B cell (primary cell): ENCODE data around the gene KMT2C. TPM values are rescaled to one million over a fixed set of nuclear protein-coding genes. Genes with fewer than 3 reads are reported as not detected.
"Not testable (repeated sequence)": the region's sequence is repeated elsewhere in the genome, so short reads cannot be mapped to it uniquely, and the experiment has no call there.

Experiments
- ATAC-seq: fragments of 200-7000 bp; cut with Tn5 transposase; one replicate; pipeline ENCODE4 v1.10.0; 2021; ENCODE audit warnings: low read depth, mild to moderate bottlenecking, moderate number of reproducible peaks, moderate library complexity
- CTCF ChIA-PET: fragments of 350-600 bp; sonication (Branson Sonifier 250); formaldehyde crosslinking; loops from one replicate; lab custom pipeline; 2021; ENCODE audit warnings: antibody characterized with exemption, inconsistent platforms; lab: Charles Lee
- POLR2A ChIA-PET: fragments of 350-600 bp; sonication (Branson Sonifier 250); formaldehyde crosslinking; loops from one replicate; lab custom pipeline; 2021; ENCODE audit warnings: antibody characterized with exemption; lab: Charles Lee
- DNase-seq: peaks from one replicate; pipeline ENCODE4 v3.0.0; 2013
- H2AFZ ChIP-seq: 2 replicates; pipeline ENCODE4 v1.6.1; 2012; ENCODE audit warnings: mild to moderate bottlenecking, low read depth, low read length; ENCODE audit not compliant: insufficient read depth, poor library complexity, severe bottlenecking
- H3K27ac ChIP-seq, 2 donors: 1 replicate in 1 of 2; 2 replicates in 1 of 2; pipeline ENCODE4 v1.5.1; 2012 to 2013; ENCODE audit warnings: low read length in 2 of 2, mild to moderate bottlenecking in 2 of 2, moderate library complexity in 1 of 2
- H3K27me3 ChIP-seq, 4 experiments: fragments of 200-600 bp in 1 of 4; sonication (generic) in 1 of 4; replicated peaks in 1 of 4; 1 replicate in 2 of 4; 2 replicates in 2 of 4; pipeline versions ENCODE4 v1.6.1 to v1.7.0; 2013 to 2016; ENCODE audit warnings: low read length in 3 of 4, mild to moderate bottlenecking in 2 of 4, mixed read lengths in 1 of 4, moderate library complexity in 1 of 4; ENCODE audit not compliant: insufficient read depth in 4 of 4, control insufficient read depth in 3 of 4; ENCODE audit errors: control extremely low read depth in 1 of 4
- H3K36me3 ChIP-seq, 2 experiments: replicated peaks in 1 of 2; 1 replicate in 1 of 2; 2 replicates in 1 of 2; pipeline versions ENCODE4 v1.6.1 to v1.7.1; 2013; ENCODE audit warnings: low read length in 1 of 2; ENCODE audit not compliant: insufficient read depth in 2 of 2, control insufficient read depth in 1 of 2; ENCODE audit errors: control extremely low read depth in 1 of 2, extremely low read depth in 1 of 2
- H3K4me1 ChIP-seq, 2 donors: fragments of 200-600 bp in 1 of 2; sonication (generic) in 1 of 2; 1 replicate in 1 of 2; 2 replicates in 1 of 2; pipeline versions ENCODE4 v1.5.1 to v1.6.1; 2013 to 2017; ENCODE audit warnings: low read length in 2 of 2; ENCODE audit not compliant: control insufficient read depth in 2 of 2, insufficient read depth in 2 of 2
- H3K4me2 ChIP-seq: replicated peaks from 2 replicates; pipeline ENCODE3; 2012; ENCODE audit warnings: mild to moderate bottlenecking, low read depth, low read length; ENCODE audit not compliant: poor library complexity, severe bottlenecking
- H3K4me3 ChIP-seq, 5 experiments: fragments of 200-600 bp in 1 of 5; sonication (generic) in 1 of 5; 1 replicate in 3 of 5; 2 replicates in 2 of 5; pipeline versions ENCODE4 v1.5.1 to v1.7.0; 2011 to 2016; ENCODE audit warnings: low read length in 4 of 5, mild to moderate bottlenecking in 4 of 5, low read depth in 2 of 5, control low read depth in 1 of 5, moderate library complexity in 1 of 5; ENCODE audit not compliant: insufficient read depth in 1 of 5; ENCODE audit errors: control extremely low read depth in 1 of 5, extremely low read depth in 1 of 5
- H3K79me2 ChIP-seq: fragments of 200-600 bp; sonication (generic); one replicate; pipeline ENCODE4 v1.6.0; 2016; ENCODE audit warnings: low read length; ENCODE audit not compliant: control insufficient read depth, insufficient read depth
- H3K9ac ChIP-seq: fragments of 200-600 bp; sonication (generic); 2 replicates; pipeline ENCODE4 v1.6.1; 2017; ENCODE audit warnings: mild to moderate bottlenecking, low read length, moderate library complexity
- H3K9me3 ChIP-seq, 3 donors: one replicate each; pipeline versions ENCODE4 v1.6.1 to v1.7.1; 2013; ENCODE audit warnings: low read length in 2 of 3; ENCODE audit not compliant: control insufficient read depth in 2 of 3, insufficient read depth in 1 of 3; ENCODE audit errors: control extremely low read depth in 1 of 3
- H4K20me1 ChIP-seq: 2 replicates; pipeline ENCODE4 v1.6.0; 2012; ENCODE audit warnings: mild to moderate bottlenecking, low read length; ENCODE audit not compliant: insufficient read depth, control insufficient read depth, poor library complexity, severe bottlenecking
- H3K27ac Mint-ChIP-seq: one replicate; pipeline ENCODE4 v1.8.0; 2021; ENCODE audit warnings: mixed read lengths
- H3K27me3 Mint-ChIP-seq: one replicate; pipeline ENCODE4 v1.8.0; 2021; ENCODE audit warnings: mixed read lengths
- H3K4me1 Mint-ChIP-seq: one replicate; pipeline ENCODE4 v1.8.0; 2021; ENCODE audit warnings: mixed read lengths
- H3K4me3 Mint-ChIP-seq: one replicate; pipeline ENCODE4 v1.8.0; 2021; ENCODE audit warnings: mixed read lengths
- H3K9me3 Mint-ChIP-seq: one replicate; pipeline ENCODE4 v1.8.0; 2022; ENCODE audit warnings: mixed read lengths; ENCODE audit not compliant: insufficient read depth
- WGBS: methylation state at CpG from one replicate; pipeline ENCODE4 v1.1.5; 2013; ENCODE audit warnings: missing lambda C conversion rate; ENCODE audit not compliant: insufficient coverage; 5-methylcytosine and 5-hydroxymethylcytosine counted together
- intact Hi-C: fragments of 100-400 bp; cut with micrococcal nuclease; formaldehyde crosslinking; loops from one replicate; pipeline ENCODE4 v1.10.0; 2022
- polyA plus RNA-seq: library from polyadenylated mRNA; depleted of rRNA; stranded (reverse); fragments of >200 nt; gene quantifications from 2 replicates; pipeline ENCODE4 v1.2.3, GENCODE V29; 2012
- total RNA-seq, 2 donors: library from RNA; stranded (reverse); fragments of 120-200 nt in 1 of 2; gene quantifications; 1 replicate in 1 of 2; 2 replicates in 1 of 2; pipeline versions ENCODE4 v1.2.3 to v1.2.4, GENCODE V29; 2013 to 2022

Gene KMT2C
- total and polyA plus RNA-seq, 2 donors (not counting 1 experiment from before 2014, with no cell fraction given) = 14.9 to 171 TPM

GRCh38 chr7:152264915-152265314, 170.9 kb downstream of the KMT2C start:
- H3K27ac Mint-ChIP-seq, DNase-seq, H3K4me3 ChIP-seq, H3K4me1 ChIP-seq, ATAC-seq, H3K9me3 Mint-ChIP-seq, CTCF ChIA-PET, H3K27me3 Mint-ChIP-seq, H3K4me3 Mint-ChIP-seq, H2AFZ ChIP-seq, H3K4me2 ChIP-seq, H4K20me1 ChIP-seq, H3K4me1 Mint-ChIP-seq, H3K27ac ChIP-seq, intact Hi-C loops, POLR2A ChIA-PET, H3K79me2 ChIP-seq, H3K9ac ChIP-seq, H3K27me3 ChIP-seq, H3K9me3 ChIP-seq: not testable (repeated sequence)
- H3K36me3 ChIP-seq = peaks cover 0 to 19% of the 10 kb centered on the region in 2 experiments
- 80% methylated on average over 2 of the region's 5 CpGs for WGBS

GRCh38 chr7:152262146-152262545, 173.7 kb downstream of the KMT2C start:
- H3K9me3 ChIP-seq, H3K27ac Mint-ChIP-seq, H4K20me1 ChIP-seq, ATAC-seq, H3K4me1 ChIP-seq, H3K27ac ChIP-seq, POLR2A ChIA-PET, H3K4me3 Mint-ChIP-seq, H3K9ac ChIP-seq, H3K4me1 Mint-ChIP-seq, H3K27me3 ChIP-seq, H3K27me3 Mint-ChIP-seq, DNase-seq, H3K4me3 ChIP-seq, H3K4me2 ChIP-seq, CTCF ChIA-PET, H3K9me3 Mint-ChIP-seq, H3K79me2 ChIP-seq, intact Hi-C loops, H2AFZ ChIP-seq: not testable (repeated sequence)
- peaks cover 3 to 24% of the 10 kb centered on the region in 2 experiments for H3K36me3 ChIP-seq
- WGBS = no CpG with 5 or more reads among the region's 8 CpGs

- DNase-seq, CTCF ChIA-PET, H3K4me1 Mint-ChIP-seq, H3K9me3 ChIP-seq, ATAC-seq, H3K79me2 ChIP-seq, H3K4me3 ChIP-seq, H3K4me3 Mint-ChIP-seq, H3K4me1 ChIP-seq, H3K9me3 Mint-ChIP-seq, H3K4me2 ChIP-seq, H3K9ac ChIP-seq, H2AFZ ChIP-seq, intact Hi-C loops, H4K20me1 ChIP-seq, H3K27ac Mint-ChIP-seq, H3K27me3 Mint-ChIP-seq, POLR2A ChIA-PET, H3K27ac ChIP-seq, H3K27me3 ChIP-seq: not testable (repeated sequence)
- peaks cover 3 to 26% of the 10 kb centered on the region in 2 experiments for H3K36me3 ChIP-seq
These were observed 176.2 kb downstream of the KMT2C start for GRCh38 chr7:152259645-152260044.

DNA sequence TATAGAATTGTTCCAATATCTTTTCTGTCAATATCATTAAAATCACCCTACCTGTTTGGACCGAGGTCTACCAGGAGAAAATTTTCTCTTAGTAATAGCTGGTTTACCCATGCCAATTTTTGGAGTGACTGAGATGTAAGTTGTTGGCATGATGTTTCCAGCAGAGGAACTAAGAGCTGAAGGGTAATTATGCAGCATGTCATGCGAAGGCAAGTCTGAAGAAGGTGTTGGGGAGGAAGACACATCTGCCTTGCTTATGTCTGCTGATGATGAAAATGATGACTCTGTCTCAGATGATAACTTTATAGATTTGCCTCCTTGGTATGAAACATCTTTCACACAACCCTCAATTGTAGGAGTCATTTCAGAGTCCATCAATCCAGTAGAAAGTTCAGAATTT, 188.0 kb downstream of the KMT2C start:
- H4K20me1 ChIP-seq, H2AFZ ChIP-seq, H3K27ac Mint-ChIP-seq, H3K4me1 Mint-ChIP-seq, H3K27me3 Mint-ChIP-seq, H3K4me3 ChIP-seq, intact Hi-C loops, H3K9me3 ChIP-seq, DNase-seq, H3K4me1 ChIP-seq, H3K27ac ChIP-seq, H3K4me2 ChIP-seq, H3K9ac ChIP-seq, CTCF ChIA-PET, POLR2A ChIA-PET, ATAC-seq, H3K4me3 Mint-ChIP-seq, H3K27me3 ChIP-seq, H3K79me2 ChIP-seq, H3K9me3 Mint-ChIP-seq: not testable (repeated sequence)
- H3K36me3 ChIP-seq = peaks cover 10 to 25% of the 10 kb centered on the region in 2 experiments
- no CpG with 5 or more reads among the region's 2 CpGs for WGBS
